K562 (cell line): Measurements from ENCODE around the gene SLC16A9. TPM values are rescaled to one million over a fixed set of nuclear protein-coding genes. Genes with fewer than 3 reads are reported as not detected.
A peak's percentile ranks its signal among the peaks of the same experiment; 100 is the strongest.

ENCODE experiments used
- ATAC-seq: fragments of 200-7000 bp; cut with Tn5 transposase; 3 replicates; pipeline ENCODE4 v1.9.1; 2020; ENCODE audit warnings: moderate library complexity
- BruUV-seq: library from RNA; stranded (reverse); fragments of 400-500 nt; replicated peaks from 2 replicates; lab custom pipeline; 2021; lab: Mats Ljungman, UMichigan
- CTCF ChIA-PET: fragments of 300-600 bp; formaldehyde crosslinking; extraction: SDS; loops from one replicate; lab custom pipeline; 2021; ENCODE audit warnings: low intra/inter-chr PET ratio; lab: Yijun Ruan, JAX
- POLR2A ChIA-PET: fragments of 300-600, 350-650 bp; sonication (Branson Sonifier 250); formaldehyde crosslinking; extraction: SDS; loops from one replicate; lab custom pipeline; 2021; ENCODE audit warnings: antibody characterized with exemption, inconsistent platforms; lab: Yijun Ruan, JAX
- DNase-seq, 4 experiments: peaks; one replicate each; pipeline versions ENCODE4 v3.0.0 to v3.0.0-alpha.2; 2011 to 2018; ENCODE audit warnings: low spot score in 3 of 4, mixed read lengths in 3 of 4; ENCODE audit errors: extremely low read depth in 1 of 4
- FAIRE-seq: peaks from 2 replicates; lab custom pipeline; 2011; peaks lifted over from hg19 to GRCh38; lab: Jason Lieb, UNC
- H2AFZ ChIP-seq: 2 replicates; pipeline ENCODE4 v1.6.0; 2011; ENCODE audit warnings: low read depth, low read length, control low read depth, inconsistent platforms
- H3K27ac ChIP-seq: fragments of 200-600 bp; 3 replicates; pipeline ENCODE4 v1.8.0; 2011; ENCODE audit warnings: low read depth, mild to moderate bottlenecking, control low read depth, inconsistent platforms, low read length, moderate library complexity, mixed read lengths; ENCODE audit errors: extremely low read depth
- H3K27me3 ChIP-seq, 2 experiments: fragments of 300-600 bp in 1 of 2; 2 replicates in 1 of 2; 3 replicates in 1 of 2; pipeline versions ENCODE4 v1.6.0 to v1.8.0; 2011; ENCODE audit warnings: inconsistent platforms in 2 of 2, low read length in 2 of 2, mild to moderate bottlenecking in 1 of 2, mixed read lengths in 1 of 2, moderate library complexity in 1 of 2; ENCODE audit not compliant: control insufficient read depth in 2 of 2, insufficient read depth in 2 of 2
- H3K36me3 ChIP-seq: fragments of 300-600 bp; 3 replicates; pipeline ENCODE4 v1.8.0; 2011; ENCODE audit warnings: mild to moderate bottlenecking, low read length, inconsistent platforms; ENCODE audit not compliant: control insufficient read depth, insufficient read depth
- H3K4me1 ChIP-seq, 2 experiments: fragments of 200-600 bp in 1 of 2; replicated peaks in 1 of 2; 2 replicates in 1 of 2; 3 replicates in 1 of 2; pipeline versions ENCODE4 v1.5.1 to v1.8.0; 2011; ENCODE audit warnings: inconsistent platforms in 2 of 2, low read length in 2 of 2, mild to moderate bottlenecking in 1 of 2, mixed read lengths in 1 of 2, moderate library complexity in 1 of 2; ENCODE audit not compliant: control insufficient read depth in 2 of 2, insufficient read depth in 2 of 2
- H3K4me2 ChIP-seq: 2 replicates; pipeline ENCODE4 v1.6.1; 2011; ENCODE audit warnings: low read length, control low read depth, inconsistent platforms, mixed read lengths; ENCODE audit not compliant: insufficient read depth
- H3K4me3 ChIP-seq: fragments of 200-600 bp; sonication (generic), shearing (Covaris generic); 2 replicates; pipeline ENCODE4 v1.5.1; 2016; ENCODE audit warnings: control low read depth, inconsistent platforms
- H3K79me2 ChIP-seq: fragments of 200-600 bp; 3 replicates; pipeline ENCODE4 v1.8.0; 2011; ENCODE audit warnings: low read length, inconsistent platforms; ENCODE audit not compliant: control insufficient read depth, insufficient read depth
- H3K9ac ChIP-seq, 2 experiments: 2 replicates each; pipeline versions ENCODE4 v1.6.0 to v1.6.1; 2011; ENCODE audit warnings: low read depth in 2 of 2, low read length in 2 of 2, control low read depth in 1 of 2, inconsistent platforms in 1 of 2, mild to moderate bottlenecking in 1 of 2, mixed read lengths in 1 of 2; ENCODE audit not compliant: insufficient read depth in 1 of 2
- H3K9me1 ChIP-seq: one replicate; pipeline ENCODE4 v1.6.0; 2011; ENCODE audit warnings: inconsistent platforms, mild to moderate bottlenecking, low read length, moderate library complexity; ENCODE audit not compliant: control insufficient read depth, insufficient read depth
- H3K9me3 ChIP-seq: replicated peaks from 2 replicates; pipeline ENCODE4 v1.5.1; 2011; ENCODE audit warnings: low read depth, low read length, inconsistent platforms; ENCODE audit not compliant: control insufficient read depth, insufficient read depth
- H4K20me1 ChIP-seq: replicated peaks from 2 replicates; pipeline ENCODE4 v1.6.1; 2011; ENCODE audit warnings: low read length, inconsistent platforms, mixed read lengths; ENCODE audit not compliant: control insufficient read depth, insufficient read depth
- E2F6 ChIP-seq, 2 experiments: IDR thresholded peaks; 2 replicates each; pipeline ENCODE4 v1.6.1; 2011; ENCODE audit warnings: borderline replicate concordance in 1 of 2, control low read depth in 1 of 2, low read depth in 1 of 2, low read length in 1 of 2, mild to moderate bottlenecking in 1 of 2, mixed read lengths in 1 of 2, moderate library complexity in 1 of 2; ENCODE audit not compliant: insufficient read depth in 1 of 2, insufficient read length in 1 of 2, poor library complexity in 1 of 2, severe bottlenecking in 1 of 2; ENCODE audit errors: extremely low read depth in 1 of 2
- HDAC1 ChIP-seq, 2 experiments: fragments of 450-650 bp; IDR thresholded peaks; 2 replicates each; pipeline ENCODE4 v1.6.1; 2016 to 2017; ENCODE audit warnings: inconsistent platforms in 1 of 2, mild to moderate bottlenecking in 1 of 2, moderate library complexity in 1 of 2
- RBBP5 ChIP-seq: fragments of 200-600 bp; sonication (generic); IDR thresholded peaks from 2 replicates; pipeline ENCODE4 v1.6.1; 2012; ENCODE audit warnings: borderline replicate concordance, mild to moderate bottlenecking, low read length, control low read depth, inconsistent platforms; ENCODE audit not compliant: insufficient read depth, poor library complexity, severe bottlenecking
- WGBS: fragments of 100-300 bp; shearing (Covaris generic); methylation state at CpG from one replicate; pipeline ENCODE4 v1.1.6; 2016; ENCODE audit warnings: low coverage, mixed read lengths; ENCODE audit not compliant: insufficient coverage; ENCODE audit errors: missing lambda C conversion rate; 5-methylcytosine and 5-hydroxymethylcytosine counted together
- in situ Hi-C: fragments of 300-500 bp; cut with MboI; formaldehyde crosslinking; loops from 4 replicates; pipeline ENCODE4 v1.15.0; 2018; ENCODE audit warnings: inconsistent platforms, mixed read lengths
- intact Hi-C: fragments of 100-400 bp; cut with micrococcal nuclease; formaldehyde crosslinking; loops from 2 replicates; pipeline ENCODE4 v1.14.2; 2022
- polyA plus RNA-seq, 8 experiments: library from polyadenylated mRNA; depleted of rRNA in 4 of 8; stranded (reverse) in 5 of 8; unstranded in 3 of 8; fragments of >200 nt; fragmentation: Nextera tagmentation in 2 of 8; fragmentation: Illumina TruSeq in 1 of 8; extraction: Ambion mirVana in 2 of 8; extraction: Trizol in 1 of 8; gene quantifications; 2 replicates each; pipeline versions ENCODE4 v1.2.1 to v1.2.3, GENCODE V29; 2011 to 2014; ENCODE audit warnings: inconsistent platforms in 1 of 8, missing spikeins in 1 of 8
- total RNA-seq, 7 experiments: library from RNA; depleted of rRNA in 6 of 7; stranded (reverse); fragments of >200 nt in 6 of 7; fragmentation: Illumina TruSeq in 2 of 7; extraction: Trizol in 2 of 7; gene quantifications; 2 replicates each; pipeline versions ENCODE4 v1.2.1 to v1.2.3, GENCODE V29; 2011 to 2021; ENCODE audit warnings: low replicate concordance in 1 of 7

The SLC16A9 gene
- total and polyA plus RNA-seq, 9 of the 15 experiments (the other 6 are each of a cell fraction or from before 2014, with no cell fraction given) = 0.90 to 6.4 (median 2.1) TPM

DNA sequence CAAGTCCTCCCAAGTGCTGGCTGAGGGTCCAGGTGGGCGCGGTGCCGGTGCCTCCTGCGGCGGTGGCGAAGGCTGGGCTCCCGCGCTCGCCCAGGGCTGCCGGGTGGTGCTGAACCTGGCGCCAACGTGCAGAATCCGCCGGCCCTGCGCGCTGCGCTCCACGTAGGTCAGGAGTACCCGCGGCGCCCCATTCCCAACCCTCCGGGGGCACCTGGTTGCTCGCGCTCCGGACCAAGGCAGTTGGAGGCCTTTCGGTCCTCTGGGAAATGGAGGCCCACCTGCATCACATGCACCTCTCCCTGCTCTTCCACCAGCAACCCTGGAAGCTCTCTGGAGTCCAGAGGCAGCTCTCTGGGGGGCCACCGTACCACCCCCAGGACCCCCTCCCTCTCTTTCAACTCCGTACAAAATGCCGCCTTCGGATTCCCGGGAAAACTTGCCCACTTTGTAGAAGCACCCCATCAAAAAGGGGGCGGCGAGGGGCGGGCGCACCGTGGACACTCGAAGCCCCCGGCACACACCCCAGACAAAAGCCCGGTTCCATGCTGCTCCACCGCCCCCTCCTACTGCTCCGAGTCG, 745 bp downstream of the SLC16A9 start:
- ChIA-PET CTCF (no interaction called here), POLR2A (interaction anchor here (0.6 to 1.6 kb wide), 3 partner anchors 8 to 70 kb away, joined by 3 to 7 read pairs (median 3); no protein-coding TSS in a partner anchor)
- Histone ChIP-seq H3K9ac (peak overlapping the region; percentile 62 to 90), H3K9me1 (no peaks in the 10 kb centered on the region), H3K79me2 (no peaks in the 10 kb centered on the region; the same call in 2 of the 3 replicates), H3K36me3 (no peaks in the 10 kb centered on the region), H3K4me1 (peaks cover 8 to 19% of the 10 kb centered on the region in 2 experiments; a peak in 4 of 5 replicates), H3K27ac (no peak overlapping the region; the same call in 2 of the 3 replicates), H4K20me1 (no peaks in the 10 kb centered on the region), H2AFZ (peak overlapping the region; percentile 76), H3K9me3 (no peaks in the 10 kb centered on the region), H3K4me3 (peak overlapping the region; percentile 55), H3K27me3 (peaks cover 6 to 20% of the 10 kb centered on the region in 2 experiments), H3K4me2 (peak overlapping the region; percentile 60)
- BruUV-seq = no TSS peak
- intact Hi-C loops = no loop called here
- FAIRE-seq (no peak), ATAC-seq (peak; percentile 34), DNase-seq (peak; percentile 18 to 32 (median 22))
- 9% methylated on average over 37 of the region's 42 CpGs for WGBS
- TF ChIP-seq RBBP5 = peak; percentile 32
- no peak for TF ChIP-seq HDAC1 (IDR thresholded peaks at IDR 0.05)
- TF ChIP-seq E2F6 (IDR thresholded peaks at IDR 0.05; ENCODE audit: borderline replicate concordance in 1 of 2, extremely low read depth in 1 of 2, insufficient read depth in 1 of 2, insufficient read length in 1 of 2, low read depth in 1 of 2, low read length in 1 of 2, poor library complexity in 1 of 2, severe bottlenecking in 1 of 2) = peak in 1 of 2 experiments; percentile 49
- in situ Hi-C loops = no loop called here
